M059J (cell line): ENCODE measurements around the gene GGN. TPM values are rescaled to one million over a fixed set of nuclear protein-coding genes. Genes with fewer than 3 reads are reported as not detected.
"Not testable (repeated sequence)": the region's sequence is repeated elsewhere in the genome, so short reads cannot be mapped to it uniquely, and the experiment has no call there.

Experiments
- DNase-seq: peaks from one replicate; pipeline ENCODE4 v3.0.0-alpha.2; 2012; ENCODE audit warnings: low read depth
- total RNA-seq: library from RNA; depleted of rRNA; stranded (reverse); fragments of >200 nt; shearing (Covaris generic); gene quantifications from 2 replicates; pipeline ENCODE4 v1.2.3, GENCODE V29; 2014

Gene GGN
- total RNA-seq, 1 experiment from 2014 or later = 0.64 TPM

- DNase-seq = not testable (repeated sequence)
These were observed 24.1 kb upstream of the GGN start for GRCh38 chr19:38411898-38412297.

- DNase-seq = no peak
These were observed 23.3 kb upstream of the GGN start for GRCh38 chr19:38411041-38411712.

GRCh38 chr19:38410407-38410806, 22.6 kb upstream of the GGN start:
- not testable (repeated sequence) for DNase-seq

DNA sequence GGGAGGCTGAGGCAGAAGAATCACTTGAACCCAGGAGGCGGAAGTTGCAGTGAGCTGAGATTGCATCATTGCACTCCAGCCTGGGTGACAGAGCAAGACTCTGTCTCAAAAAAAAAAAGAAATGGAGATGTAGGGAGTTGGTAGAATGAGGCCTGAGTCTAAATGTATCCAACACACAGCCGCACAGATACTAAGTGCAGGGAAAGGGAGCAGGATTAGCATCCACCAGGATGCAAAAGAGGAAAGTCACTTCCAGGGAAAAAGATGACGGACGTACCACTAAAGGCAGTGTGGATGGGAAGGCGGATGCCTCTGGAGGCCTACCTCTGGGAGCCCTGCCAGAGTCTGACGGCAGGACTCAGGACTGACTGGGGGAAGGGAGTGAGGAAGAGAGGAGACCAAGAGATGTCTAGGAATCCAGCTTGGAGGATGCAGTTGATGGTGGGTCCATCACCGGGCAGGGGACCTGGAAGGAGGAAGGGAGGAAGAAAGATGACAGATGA, 21.8 kb upstream of the GGN start:
- DNase-seq = peak; percentile 58

GRCh38 chr19:38405276-38405675, 17.4 kb upstream of the GGN start:
- no peak for DNase-seq

GRCh38 chr19:38404858-38405257, 17.0 kb upstream of the GGN start:
- DNase-seq = no peak

DNA sequence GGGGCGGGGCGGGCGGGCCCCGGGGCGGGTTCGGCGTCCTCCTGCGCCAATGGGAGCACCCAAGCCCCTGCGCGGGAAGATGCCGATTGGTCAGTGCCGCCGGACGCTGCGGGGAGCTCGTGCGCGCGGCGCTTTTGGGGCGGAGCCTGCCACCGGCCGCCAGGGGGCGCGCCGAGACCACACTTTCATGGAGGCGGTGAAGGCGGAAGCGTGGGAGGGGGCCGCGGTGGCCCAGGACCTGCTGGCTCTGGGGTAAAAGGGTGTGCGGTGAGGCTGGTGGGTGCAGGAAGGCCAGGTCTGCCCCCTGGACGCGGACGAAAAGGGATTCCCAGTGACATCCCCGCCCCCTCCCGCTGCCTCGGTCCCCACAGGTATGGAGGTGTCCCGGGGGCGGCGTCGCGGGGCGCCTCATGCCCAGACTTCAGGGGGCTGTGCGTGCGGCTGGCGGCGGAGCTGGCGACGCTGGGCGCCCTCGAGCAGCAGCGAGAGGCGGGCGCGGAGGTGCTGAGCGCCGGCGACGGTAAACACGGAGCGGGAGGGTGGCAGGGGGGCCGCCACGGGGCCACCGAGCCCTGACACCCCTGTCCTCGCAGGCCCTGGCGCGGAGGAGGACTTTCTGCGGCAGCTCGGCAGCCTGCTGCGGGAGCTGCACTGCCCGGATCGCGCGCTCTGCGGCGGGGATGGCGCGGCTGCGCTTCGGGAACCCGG, 15.3 kb upstream of the GGN start, which contains the start of gene FAM98C:
Gene FAM98C (plus strand): TSS at position 127 of the 708 bp plus-strand sequence. CDS start 61 bp downstream, at position 188.
- DNase-seq = peak; percentile 95

GRCh38 chr19:38402623-38402966, 14.8 kb upstream of the GGN start:
- DNase-seq = no peak

DNA sequence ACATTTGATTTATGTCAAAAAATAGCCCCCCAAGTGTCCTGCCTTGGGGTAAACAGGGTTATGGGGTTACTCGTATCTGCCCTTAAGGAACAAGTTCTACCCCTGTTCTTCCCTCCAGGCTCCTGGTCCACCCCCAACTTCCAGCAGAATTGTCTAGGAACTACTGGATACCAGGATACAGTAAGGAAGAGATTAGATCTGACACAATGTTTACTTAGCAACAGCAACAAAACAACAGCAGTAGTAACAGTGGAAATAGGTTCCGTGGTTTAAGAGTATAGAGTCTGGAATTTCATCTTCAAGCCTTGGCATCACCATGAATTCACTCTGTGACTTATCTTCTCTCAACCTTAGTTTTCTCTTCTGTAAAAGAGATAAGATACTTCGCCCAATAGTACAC, 13.3 kb upstream of the GGN start:
- peak; percentile 80 for DNase-seq

DNA sequence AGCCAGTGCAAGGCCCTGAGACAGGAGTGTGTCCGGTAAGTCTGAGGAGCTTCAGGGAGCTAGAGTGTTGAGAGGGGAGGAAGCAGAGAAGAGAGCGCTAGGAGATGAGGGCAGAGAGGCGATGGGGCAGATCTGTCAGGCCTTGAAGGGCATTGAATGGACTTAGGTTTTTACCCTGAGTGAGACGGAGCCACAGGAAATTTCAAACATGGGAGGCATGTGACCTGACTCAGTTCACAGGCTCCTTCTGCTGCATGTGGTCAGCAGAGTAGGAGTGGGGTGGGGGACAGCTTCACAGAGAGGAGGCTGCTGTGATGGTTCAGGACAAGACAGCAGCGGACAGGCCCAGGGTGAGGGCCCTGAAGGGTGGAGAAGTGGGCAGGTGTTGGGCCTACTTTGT, 12.5 kb upstream of the GGN start:
- DNase-seq = peak; percentile 23

GRCh38 chr19:38399537-38399936, 11.7 kb upstream of the GGN start:
- DNase-seq = no peak

- no peak for DNase-seq
These were observed 11.2 kb upstream of the GGN start for GRCh38 chr19:38399081-38399480.

DNA sequence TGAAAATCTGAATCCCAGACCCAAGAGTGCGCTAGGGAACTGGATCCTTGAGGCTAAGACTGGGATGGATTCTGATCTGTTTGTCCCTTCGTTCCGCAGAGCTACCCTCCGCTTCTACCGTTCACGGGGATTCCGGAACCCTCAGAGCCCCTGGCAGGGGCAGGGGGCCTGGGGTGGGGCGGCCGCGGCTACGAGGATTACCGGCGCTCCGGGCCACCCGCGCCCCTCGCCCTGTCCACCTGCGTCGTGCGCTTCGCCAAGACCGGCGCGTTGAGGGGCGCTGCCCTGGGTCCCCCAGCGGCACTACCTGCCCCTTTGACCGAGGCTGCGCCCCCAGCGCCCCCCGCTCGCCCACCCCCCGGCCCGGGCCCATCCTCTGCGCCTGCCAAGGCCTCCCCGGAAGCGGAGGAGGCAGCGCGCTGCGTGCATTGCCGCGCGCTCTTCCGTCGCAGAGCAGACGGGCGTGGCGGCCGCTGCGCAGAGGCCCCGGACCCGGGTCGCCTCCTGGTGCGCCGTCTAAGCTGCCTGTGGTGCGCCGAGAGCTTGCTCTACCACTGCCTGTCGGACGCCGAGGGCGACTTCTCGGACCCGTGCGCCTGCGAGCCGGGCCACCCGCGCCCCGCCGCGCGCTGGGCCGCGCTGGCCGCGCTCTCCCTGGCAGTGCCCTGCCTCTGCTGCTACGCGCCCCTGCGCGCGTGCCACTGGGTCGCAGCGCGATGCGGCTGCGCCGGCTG, 7.7 kb upstream of the GGN start:
- no peak for DNase-seq

DNA sequence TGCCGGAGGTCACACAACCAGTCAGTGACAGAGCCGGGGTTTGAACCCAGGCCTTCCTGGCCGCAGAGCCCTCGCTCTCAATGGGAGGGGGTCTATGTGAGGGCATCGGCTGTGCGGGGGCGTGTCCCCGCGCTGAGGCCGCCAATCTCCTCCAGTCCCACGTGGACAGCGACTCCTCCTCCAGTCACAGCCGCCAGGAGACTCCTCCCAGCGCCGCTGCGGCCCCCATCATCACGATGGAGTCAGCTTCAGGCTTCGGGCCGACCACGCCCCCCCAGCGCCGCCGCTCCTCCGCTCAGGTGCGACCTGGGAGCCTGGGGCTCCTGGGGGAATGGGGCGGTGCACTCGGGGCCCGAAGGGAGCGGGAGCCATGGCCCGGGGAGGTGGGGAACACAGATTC, 6.7 kb upstream of the GGN start:
- DNase-seq = no peak

DNA sequence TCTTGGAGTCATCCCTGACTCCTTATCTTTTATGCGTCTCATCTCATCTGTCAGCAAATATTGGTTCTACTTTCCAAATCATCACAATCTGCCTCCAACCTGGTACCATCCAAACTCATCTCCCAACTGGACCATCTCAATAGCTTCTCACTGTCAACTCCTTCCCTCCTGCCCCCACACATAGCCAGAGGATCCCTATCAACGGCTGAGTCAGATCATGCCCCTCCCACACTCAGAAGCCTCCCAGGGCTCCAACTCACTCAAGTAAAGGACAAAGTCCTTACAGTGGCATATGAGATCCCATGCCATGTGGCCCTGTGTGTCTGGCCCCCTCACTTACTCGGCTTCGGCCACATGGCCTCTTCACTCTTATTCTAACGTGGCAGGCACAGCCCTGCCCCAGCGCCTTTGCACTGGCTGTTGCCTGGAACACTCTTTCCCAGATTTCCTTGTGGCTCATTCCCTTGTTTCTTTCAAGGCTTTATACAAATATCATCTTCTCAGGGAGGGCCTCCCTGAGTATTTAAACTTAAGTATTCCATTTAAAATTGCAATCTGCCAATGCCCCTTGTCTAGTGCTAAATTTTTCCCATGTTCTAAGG, 5.0 kb upstream of the GGN start:
- DNase-seq = peak; percentile 58

GRCh38 chr19:38391911-38392464, 4.2 kb upstream of the GGN start:
- DNase-seq = no peak

GRCh38 chr19:38389957-38390924, 2.4 kb upstream of the GGN start:
- no peak for DNase-seq

- peak; percentile 87 for DNase-seq
These were observed 1.5 kb upstream of the GGN start for GRCh38 chr19:38389101-38389925.

- DNase-seq = no peak
These were observed 691 bp upstream of the GGN start, which contains the start of gene SPRED3 for GRCh38 chr19:38388349-38389100. SPRED3 (plus strand) TSS chr19:38388697; CDS start chr19:38390303, 1,606 bp downstream.
